SU-DHL-6 (cell line): ENCODE data around the gene ZNF365.

Experiments
- CTCF ChIP-seq: fragments of 200-600 bp; sonication (generic); IDR thresholded peaks from one replicate; pipeline ENCODE4 v1.5.1; 2017; ENCODE audit warnings: antibody characterized with exemption, mild to moderate bottlenecking, low read length, moderate library complexity; ENCODE audit not compliant: insufficient read depth, poor library complexity, severe bottlenecking
- EZH2phosphoT487 ChIP-seq: fragments of 200-600 bp; sonication (generic), shearing (Covaris generic); conservative IDR thresholded peaks from 2 replicates; pipeline ENCODE4 v1.6.1; 2018; ENCODE audit warnings: mild to moderate bottlenecking, antibody characterized with exemption, low read length, moderate library complexity, mixed read lengths

GRCh38 chr10:62395892-62396291 lies 21.7 kb downstream of the ZNF365 start:
- TF ChIP-seq CTCF (no peak), EZH2phosphoT487 (no peak)
